K562 (cell line): ENCODE results near the gene SMYD2. TPM values are rescaled to one million over a fixed set of nuclear protein-coding genes. Genes with fewer than 3 reads are reported as not detected.

Experiments
- ATAC-seq: fragments of 200-7000 bp; cut with Tn5 transposase; 3 replicates; pipeline ENCODE4 v1.9.1; 2020; ENCODE audit warnings: moderate library complexity
- BruUV-seq: library from RNA; stranded (reverse); fragments of 400-500 nt; replicated peaks from 2 replicates; lab custom pipeline; 2021; lab: Mats Ljungman, UMichigan
- CTCF ChIA-PET: fragments of 300-600 bp; formaldehyde crosslinking; extraction: SDS; loops from one replicate; lab custom pipeline; 2021; ENCODE audit warnings: low intra/inter-chr PET ratio; lab: Yijun Ruan, JAX
- POLR2A ChIA-PET: fragments of 300-600, 350-650 bp; sonication (Branson Sonifier 250); formaldehyde crosslinking; extraction: SDS; loops from one replicate; lab custom pipeline; 2021; ENCODE audit warnings: antibody characterized with exemption, inconsistent platforms; lab: Yijun Ruan, JAX
- DNase-seq, 4 experiments: peaks; one replicate each; pipeline versions ENCODE4 v3.0.0 to v3.0.0-alpha.2; 2011 to 2018; ENCODE audit warnings: low spot score in 3 of 4, mixed read lengths in 3 of 4; ENCODE audit errors: extremely low read depth in 1 of 4
- FAIRE-seq: peaks from 2 replicates; lab custom pipeline; 2011; peaks lifted over from hg19 to GRCh38; lab: Jason Lieb, UNC
- H2AFZ ChIP-seq: 2 replicates; pipeline ENCODE4 v1.6.0; 2011; ENCODE audit warnings: low read depth, low read length, control low read depth, inconsistent platforms
- H3K27ac ChIP-seq: fragments of 200-600 bp; 3 replicates; pipeline ENCODE4 v1.8.0; 2011; ENCODE audit warnings: low read depth, mild to moderate bottlenecking, control low read depth, inconsistent platforms, low read length, moderate library complexity, mixed read lengths; ENCODE audit errors: extremely low read depth
- H3K27me3 ChIP-seq, 2 experiments: fragments of 300-600 bp in 1 of 2; 2 replicates in 1 of 2; 3 replicates in 1 of 2; pipeline versions ENCODE4 v1.6.0 to v1.8.0; 2011; ENCODE audit warnings: inconsistent platforms in 2 of 2, low read length in 2 of 2, mild to moderate bottlenecking in 1 of 2, mixed read lengths in 1 of 2, moderate library complexity in 1 of 2; ENCODE audit not compliant: control insufficient read depth in 2 of 2, insufficient read depth in 2 of 2
- H3K36me3 ChIP-seq: fragments of 300-600 bp; 3 replicates; pipeline ENCODE4 v1.8.0; 2011; ENCODE audit warnings: mild to moderate bottlenecking, low read length, inconsistent platforms; ENCODE audit not compliant: control insufficient read depth, insufficient read depth
- H3K4me1 ChIP-seq, 2 experiments: fragments of 200-600 bp in 1 of 2; replicated peaks in 1 of 2; 2 replicates in 1 of 2; 3 replicates in 1 of 2; pipeline versions ENCODE4 v1.5.1 to v1.8.0; 2011; ENCODE audit warnings: inconsistent platforms in 2 of 2, low read length in 2 of 2, mild to moderate bottlenecking in 1 of 2, mixed read lengths in 1 of 2, moderate library complexity in 1 of 2; ENCODE audit not compliant: control insufficient read depth in 2 of 2, insufficient read depth in 2 of 2
- H3K4me2 ChIP-seq: 2 replicates; pipeline ENCODE4 v1.6.1; 2011; ENCODE audit warnings: low read length, control low read depth, inconsistent platforms, mixed read lengths; ENCODE audit not compliant: insufficient read depth
- H3K4me3 ChIP-seq: fragments of 200-600 bp; sonication (generic), shearing (Covaris generic); 2 replicates; pipeline ENCODE4 v1.5.1; 2016; ENCODE audit warnings: control low read depth, inconsistent platforms
- H3K79me2 ChIP-seq: fragments of 200-600 bp; 3 replicates; pipeline ENCODE4 v1.8.0; 2011; ENCODE audit warnings: low read length, inconsistent platforms; ENCODE audit not compliant: control insufficient read depth, insufficient read depth
- H3K9ac ChIP-seq, 2 experiments: 2 replicates each; pipeline versions ENCODE4 v1.6.0 to v1.6.1; 2011; ENCODE audit warnings: low read depth in 2 of 2, low read length in 2 of 2, control low read depth in 1 of 2, inconsistent platforms in 1 of 2, mild to moderate bottlenecking in 1 of 2, mixed read lengths in 1 of 2; ENCODE audit not compliant: insufficient read depth in 1 of 2
- H3K9me1 ChIP-seq: one replicate; pipeline ENCODE4 v1.6.0; 2011; ENCODE audit warnings: inconsistent platforms, mild to moderate bottlenecking, low read length, moderate library complexity; ENCODE audit not compliant: control insufficient read depth, insufficient read depth
- H3K9me3 ChIP-seq: replicated peaks from 2 replicates; pipeline ENCODE4 v1.5.1; 2011; ENCODE audit warnings: low read depth, low read length, inconsistent platforms; ENCODE audit not compliant: control insufficient read depth, insufficient read depth
- H4K20me1 ChIP-seq: replicated peaks from 2 replicates; pipeline ENCODE4 v1.6.1; 2011; ENCODE audit warnings: low read length, inconsistent platforms, mixed read lengths; ENCODE audit not compliant: control insufficient read depth, insufficient read depth
- ASH1L ChIP-seq: fragments of 450-650 bp; IDR thresholded peaks from 2 replicates; pipeline ENCODE4 v1.6.1; 2018; ENCODE audit warnings: borderline replicate concordance, mild to moderate bottlenecking, low read depth; ENCODE audit not compliant: partially characterized antibody
- CCNT2 ChIP-seq: IDR thresholded peaks from 2 replicates; pipeline ENCODE4 v1.6.1; 2011; ENCODE audit warnings: borderline replicate concordance, low read depth, mild to moderate bottlenecking, moderate library complexity, mixed read lengths, low read length; ENCODE audit not compliant: insufficient read length; ENCODE audit errors: extremely low read depth
- DPF2 ChIP-seq: fragments of 450-650 bp; IDR thresholded peaks from 2 replicates; pipeline ENCODE4 v1.6.1; 2016
- GATAD2A ChIP-seq: fragments of 450-650 bp; IDR thresholded peaks from 2 replicates; pipeline ENCODE4 v1.6.1; 2017
- MEIS2 ChIP-seq: fragments of 450-650 bp; IDR thresholded peaks from 2 replicates; pipeline ENCODE4 v1.6.1; 2014; ENCODE audit warnings: mild to moderate bottlenecking; ENCODE audit not compliant: partially characterized antibody
- MGA ChIP-seq: fragments of 450-650 bp; IDR thresholded peaks from 2 replicates; pipeline ENCODE4 v1.6.1; 2016; ENCODE audit warnings: mild to moderate bottlenecking, moderate library complexity
- OTX1 ChIP-seq: fragments of 450-650 bp; formaldehyde crosslinking; IDR thresholded peaks from 2 replicates; pipeline ENCODE4 v1.4.0; 2022; ENCODE audit warnings: mild to moderate bottlenecking
- POLR2H ChIP-seq: IDR thresholded peaks from 2 replicates; pipeline ENCODE4 v1.6.1; 2016; ENCODE audit warnings: missing genetic modification characterization, low read depth, mild to moderate bottlenecking, control low read depth, missing compliant biosample characterization, moderate library complexity
- ZEB2 ChIP-seq: fragments of 450-650 bp; IDR thresholded peaks from 2 replicates; pipeline ENCODE4 v1.6.1; 2016
- ZNF347 ChIP-seq: fragments of 450-650 bp; formaldehyde crosslinking; IDR thresholded peaks from 2 replicates; pipeline ENCODE4 v1.4.0; 2020; ENCODE audit warnings: low read depth, mild to moderate bottlenecking, moderate library complexity
- ZNF717 ChIP-seq: fragments of 250-450 bp; sonication (Bioruptor Pico); IDR thresholded peaks from 2 replicates; pipeline ENCODE4 v1.5.0; 2021
- WGBS: fragments of 100-300 bp; shearing (Covaris generic); methylation state at CpG from one replicate; pipeline ENCODE4 v1.1.6; 2016; ENCODE audit warnings: low coverage, mixed read lengths; ENCODE audit not compliant: insufficient coverage; ENCODE audit errors: missing lambda C conversion rate; 5-methylcytosine and 5-hydroxymethylcytosine counted together
- in situ Hi-C: fragments of 300-500 bp; cut with MboI; formaldehyde crosslinking; loops from 4 replicates; pipeline ENCODE4 v1.15.0; 2018; ENCODE audit warnings: inconsistent platforms, mixed read lengths
- intact Hi-C: fragments of 100-400 bp; cut with micrococcal nuclease; formaldehyde crosslinking; loops from 2 replicates; pipeline ENCODE4 v1.14.2; 2022
- polyA plus RNA-seq, 8 experiments: library from polyadenylated mRNA; depleted of rRNA in 4 of 8; stranded (reverse) in 5 of 8; unstranded in 3 of 8; fragments of >200 nt; fragmentation: Nextera tagmentation in 2 of 8; fragmentation: Illumina TruSeq in 1 of 8; extraction: Ambion mirVana in 2 of 8; extraction: Trizol in 1 of 8; gene quantifications; 2 replicates each; pipeline versions ENCODE4 v1.2.1 to v1.2.3, GENCODE V29; 2011 to 2014; ENCODE audit warnings: inconsistent platforms in 1 of 8, missing spikeins in 1 of 8
- total RNA-seq, 7 experiments: library from RNA; depleted of rRNA in 6 of 7; stranded (reverse); fragments of >200 nt in 6 of 7; fragmentation: Illumina TruSeq in 2 of 7; extraction: Trizol in 2 of 7; gene quantifications; 2 replicates each; pipeline versions ENCODE4 v1.2.1 to v1.2.3, GENCODE V29; 2011 to 2021; ENCODE audit warnings: low replicate concordance in 1 of 7

SMYD2 gene
- total and polyA plus RNA-seq, 9 of the 15 experiments (the other 6 are each of a cell fraction or from before 2014, with no cell fraction given), result 13.8 to 81.3 (median 39.9) TPM

DNA sequence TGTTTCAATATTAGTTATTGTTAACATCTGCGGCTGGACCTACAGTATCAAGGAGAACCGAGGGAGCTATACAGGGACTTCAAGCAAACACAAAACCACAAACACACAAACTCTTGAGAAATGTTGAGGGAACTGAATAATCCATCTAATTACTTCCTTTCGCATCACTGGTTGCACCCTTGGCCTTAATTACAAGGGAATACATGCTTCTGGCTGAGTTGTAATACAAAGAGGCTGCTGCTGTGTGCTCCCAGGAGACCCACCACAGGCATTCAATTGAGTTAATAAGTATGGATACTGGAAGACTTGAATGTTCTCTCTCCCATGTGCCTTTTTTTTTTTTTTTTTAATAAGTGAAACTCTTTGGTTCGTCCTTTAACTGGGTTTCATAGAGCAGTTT is 16.8 kb upstream of the SMYD2 start:
- peaks cover 0 to 4% of the 10 kb centered on the region in 2 experiments; a peak in 1 of 5 replicates for H3K4me1 ChIP-seq
- H3K9ac ChIP-seq, result no peak overlapping the region
- no peaks in the 10 kb centered on the region for H3K9me3 ChIP-seq
- CTCF ChIA-PET, result interaction anchor here (0.6 kb wide), 1 partner anchor 65 kb away, joined by 3 read pairs; no protein-coding TSS in a partner anchor
- H3K36me3 ChIP-seq, result no peaks in the 10 kb centered on the region
- in situ Hi-C loops (no loop called here), intact Hi-C loops (loop anchor here (10.0 kb wide), 2 partner anchors 321 to 1261 kb away; no protein-coding TSS in a partner anchor)
- H3K9me1 ChIP-seq, result no peaks in the 10 kb centered on the region
- H3K4me2 ChIP-seq, result no peak overlapping the region
- no peaks in the 10 kb centered on the region for H3K79me2 ChIP-seq
- FAIRE-seq (no peak), ATAC-seq (no peak), DNase-seq (no peak)
- BruUV-seq, result no TSS peak
- H2AFZ ChIP-seq, result no peak overlapping the region
- H3K27me3 ChIP-seq, result peaks cover 7 to 10% of the 10 kb centered on the region in 2 experiments; a peak in 4 of 5 replicates
- POLR2A ChIA-PET, result no interaction called here
- no peak overlapping the region for H3K4me3 ChIP-seq
- no peak overlapping the region for H3K27ac ChIP-seq
- 2% methylated on average over 4 of the region's 4 CpGs for WGBS
- H4K20me1 ChIP-seq, result no peaks in the 10 kb centered on the region
- no peak for TF ChIP-seq MGA
- no peak for TF ChIP-seq ZEB2
- no peak for TF ChIP-seq ASH1L
- TF ChIP-seq ZNF347 (CRISPR knock-in tag), result no peak
- TF ChIP-seq GATAD2A, result no peak
- no peak for TF ChIP-seq POLR2H
- TF ChIP-seq DPF2, result no peak
- no peak for TF ChIP-seq MEIS2
- TF ChIP-seq OTX1 (CRISPR knock-in tag), result no peak
- TF ChIP-seq ZNF717 (CRISPR knock-in tag), result no peak
- TF ChIP-seq CCNT2, result no peak
